ENCODE results near the gene VWF. TPM values are rescaled to one million over a fixed set of nuclear protein-coding genes. Genes with fewer than 3 reads are reported as not detected.

Gene VWF
- total and polyA plus RNA-seq, 2 experiments from 2014 or later = 0.42 to 0.56 TPM

- no peak for TF ChIP-seq ZNF462 (CRISPR knock-in tag; IDR thresholded peaks at IDR 0.05)
- no peak for TF ChIP-seq ETS1 (IDR thresholded peaks at IDR 0.05)
- TF ChIP-seq STAT1 (IDR thresholded peaks at IDR 0.05; ENCODE audit: unreplicated experiment) = no peak
- TF ChIP-seq ZNF114 (CRISPR knock-in tag; IDR thresholded peaks at IDR 0.05) = no peak
Observed at GRCh38 chr12:6085841-6086240, 38.6 kb downstream of the VWF start (continued).

- H3K4me1 ChIP-seq (ENCODE audit: insufficient read depth) = peaks cover 18% of the 10 kb centered on the region
- H3F3A ChIP-seq (replicated peaks; ENCODE audit: low read depth) = no peaks in the 10 kb centered on the region; the same call in 1 of the 2 replicates
- no peaks in the 10 kb centered on the region for H3K9me2 ChIP-seq (ENCODE audit: insufficient read depth)
- no peaks in the 10 kb centered on the region for H3K27me3 ChIP-seq (ENCODE audit: insufficient read depth)
- ATAC-seq (peak; percentile 37; the same call in 2 of the 3 replicates), DNase-seq (ENCODE audit: low spot score) (no peak)
- Mint-ChIP-seq H3K9me3 (no peaks in the 10 kb centered on the region; the same call in 2 of the 3 replicates), H3K27me3 (ENCODE audit: insufficient read depth, low read depth, poor library complexity) (peaks cover 12% of the 10 kb centered on the region), H3K4me3 (no peak overlapping the region; the same call in 2 of the 3 replicates), H3K4me1 (peaks cover 41% of the 10 kb centered on the region), H3K36me3 (ENCODE audit: low read depth) (no peaks in the 10 kb centered on the region), H3K27ac (no peak overlapping the region)
- no peak overlapping the region for H3K4me3 ChIP-seq
- no peaks in the 10 kb centered on the region for H4K20me1 ChIP-seq (replicated peaks; ENCODE audit: insufficient read depth)
- no peaks in the 10 kb centered on the region for H3K36me3 ChIP-seq (ENCODE audit: insufficient read depth)
- H3K4me2 ChIP-seq = no peak overlapping the region
- no peaks in the 10 kb centered on the region for H3K79me2 ChIP-seq (replicated peaks; ENCODE audit: insufficient read depth)
- peak overlapping the region; percentile 60; the same call in 1 of the 2 replicates for H3K27ac ChIP-seq (ENCODE audit: low read depth)
- no peak overlapping the region for H2AFZ ChIP-seq
- TF ChIP-seq ZNF462 (CRISPR knock-in tag; IDR thresholded peaks at IDR 0.05) = peak; percentile 58
Observed at GRCh38 chr12:6084969-6085450, 39.5 kb downstream of the VWF start.
